ENCODE results near the gene SIX2.

DNA sequence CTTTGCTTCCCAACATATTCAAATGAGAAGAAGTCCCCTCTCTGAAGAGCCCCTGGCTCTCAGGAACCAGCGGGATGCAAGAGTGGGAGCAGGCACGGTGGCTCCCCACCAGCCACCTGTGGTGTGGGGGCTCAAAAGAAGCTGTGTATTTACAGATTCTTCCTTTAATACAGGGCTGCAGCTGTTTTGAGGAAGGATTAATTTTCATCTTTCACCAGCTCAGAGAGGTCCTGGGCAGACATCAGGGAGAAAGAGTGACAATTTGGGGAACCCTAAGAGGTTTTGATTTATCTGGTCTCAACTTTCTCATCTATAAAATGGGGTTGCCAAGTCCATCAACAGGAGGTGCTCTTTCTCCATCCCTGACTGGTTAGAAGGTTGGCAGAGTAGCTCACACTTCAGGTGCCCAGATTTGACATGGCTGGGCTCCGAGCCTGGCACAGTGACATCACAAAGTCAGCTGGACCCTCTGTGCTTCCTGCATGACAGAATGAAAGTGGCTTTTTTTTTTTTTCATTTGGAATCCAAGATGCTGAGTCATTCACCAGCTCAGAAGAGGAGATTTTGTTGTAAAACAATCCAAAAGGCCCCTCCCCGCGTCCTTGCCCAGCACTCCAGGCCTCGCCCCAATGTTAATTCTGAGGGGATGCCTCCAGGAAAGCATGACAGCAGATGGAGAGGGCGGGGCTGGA, 15.5 kb upstream of the SIX2 start:
- TF ChIP-seq, protein P1, sequence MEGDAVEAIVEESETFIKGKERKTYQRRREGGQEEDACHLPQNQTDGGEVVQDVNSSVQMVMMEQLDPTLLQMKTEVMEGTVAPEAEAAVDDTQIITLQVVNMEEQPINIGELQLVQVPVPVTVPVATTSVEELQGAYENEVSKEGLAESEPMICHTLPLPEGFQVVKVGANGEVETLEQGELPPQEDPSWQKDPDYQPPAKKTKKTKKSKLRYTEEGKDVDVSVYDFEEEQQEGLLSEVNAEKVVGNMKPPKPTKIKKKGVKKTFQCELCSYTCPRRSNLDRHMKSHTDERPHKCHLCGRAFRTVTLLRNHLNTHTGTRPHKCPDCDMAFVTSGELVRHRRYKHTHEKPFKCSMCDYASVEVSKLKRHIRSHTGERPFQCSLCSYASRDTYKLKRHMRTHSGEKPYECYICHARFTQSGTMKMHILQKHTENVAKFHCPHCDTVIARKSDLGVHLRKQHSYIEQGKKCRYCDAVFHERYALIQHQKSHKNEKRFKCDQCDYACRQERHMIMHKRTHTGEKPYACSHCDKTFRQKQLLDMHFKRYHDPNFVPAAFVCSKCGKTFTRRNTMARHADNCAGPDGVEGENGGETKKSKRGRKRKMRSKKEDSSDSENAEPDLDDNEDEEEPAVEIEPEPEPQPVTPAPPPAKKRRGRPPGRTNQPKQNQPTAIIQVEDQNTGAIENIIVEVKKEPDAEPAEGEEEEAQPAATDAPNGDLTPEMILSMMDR (IDR thresholded peaks at IDR 0.05) = no peak
- no peak for TF ChIP-seq POLR2A (IDR thresholded peaks at IDR 0.05)
